HG02571 (cell line): ENCODE results near the gene SPHK2.
A peak's percentile ranks its signal among the peaks of the same experiment; 100 is the strongest.
"Not testable (repeated sequence)": the region's sequence is repeated elsewhere in the genome, so short reads cannot be mapped to it uniquely, and the experiment has no call there.

Source experiments
- ATAC-seq: cut with Tn5 transposase; IDR thresholded peaks from one replicate; pipeline ENCODE4 v1.9.1; 2021; ENCODE audit warnings: mild to moderate bottlenecking, moderate library complexity; ENCODE audit not compliant: unreplicated experiment

SPHK2 gene

DNA sequence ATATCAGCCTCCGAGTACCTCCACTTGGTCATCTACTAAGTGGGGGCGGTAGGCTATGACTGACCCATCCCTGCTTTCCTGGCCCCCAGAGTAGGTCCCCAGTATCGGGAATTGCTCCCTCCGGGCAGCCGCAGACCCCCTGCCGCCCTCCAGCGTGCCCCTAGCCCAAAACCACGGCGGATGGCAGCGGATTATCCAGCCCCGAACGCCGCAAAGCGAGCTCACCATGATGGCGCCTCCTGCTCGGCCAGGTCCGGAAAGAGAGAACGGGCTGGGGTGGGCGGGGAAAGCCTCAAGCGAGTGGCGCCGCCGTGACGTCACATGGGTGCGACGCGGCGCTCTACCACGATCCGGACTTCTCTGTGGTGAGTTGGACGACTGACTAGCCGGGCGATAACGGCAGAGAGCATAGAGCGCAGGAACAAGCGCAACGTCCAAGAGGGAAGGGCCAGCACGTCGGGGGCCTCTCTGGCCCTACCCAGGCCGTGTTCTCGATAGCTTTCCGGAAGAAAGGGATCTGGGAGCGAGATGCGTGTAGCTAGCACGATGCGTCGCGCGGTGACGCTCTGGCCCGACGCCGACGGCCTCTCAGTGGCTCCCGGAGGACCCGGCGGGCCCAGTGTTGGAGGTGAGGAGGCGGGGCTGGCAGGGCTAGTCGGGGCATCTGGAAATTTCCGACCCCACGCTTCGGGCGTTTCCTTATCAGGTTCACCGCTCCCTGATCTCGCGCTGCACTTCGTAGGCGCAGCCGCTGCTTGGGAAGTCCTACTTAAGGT, at the start of gene SPHK2, which contains the start of gene RPL18:
TSS of gene SPHK2 (plus strand) at position 591 of the 776 bp plus-strand sequence. CDS start 1,009 bp downstream, outside the sequence.
TSS of gene RPL18 (minus strand) at position 263 of the 776 bp plus-strand sequence. CDS start at position 228, 35 bp downstream.
- ATAC-seq, result peak; percentile 77

DNA sequence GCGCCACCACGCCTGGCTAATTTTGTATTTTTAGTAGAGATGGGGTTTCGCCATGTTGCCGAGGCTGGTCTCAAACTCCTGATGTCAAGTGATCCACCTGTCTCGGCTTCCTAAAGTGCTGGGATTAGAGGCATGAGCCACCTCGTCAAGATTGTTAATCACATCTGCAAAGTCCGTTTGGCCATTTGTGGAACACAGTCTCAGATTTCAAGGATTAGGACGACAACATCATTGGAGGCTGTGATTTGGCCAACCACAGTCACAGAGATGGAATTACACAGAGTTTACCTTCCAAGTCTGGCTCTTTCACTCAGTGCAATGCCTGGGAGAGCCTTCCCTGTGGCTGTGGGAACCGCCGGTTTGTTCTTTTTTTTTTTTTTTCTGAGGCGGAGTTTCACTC, 49.5 kb upstream of the SPHK2 start:
- ATAC-seq, result no peak

GRCh38 chr19:48571378-48572162, 47.7 kb upstream of the SPHK2 start:
- no peak for ATAC-seq

DNA sequence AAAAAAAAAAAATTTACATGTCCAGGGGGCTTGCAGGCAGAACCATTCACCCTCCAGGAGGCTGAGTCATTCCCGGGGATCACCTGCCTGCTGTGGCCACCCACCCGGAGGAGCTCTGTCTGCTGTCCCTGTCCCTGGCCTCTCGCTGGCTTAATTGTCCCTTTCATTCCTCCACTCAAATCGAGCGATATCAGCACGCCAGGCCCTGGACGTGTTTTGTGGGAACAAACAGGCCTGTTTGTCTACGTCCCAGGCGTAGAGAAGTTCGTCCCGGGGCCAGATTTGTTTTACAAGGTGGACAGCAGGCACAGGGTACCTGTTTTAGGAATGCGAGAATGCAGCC, 46.2 kb upstream of the SPHK2 start:
- ATAC-seq, result no peak

- no peak for ATAC-seq
Observed at GRCh38 chr19:48575931-48576622, 43.2 kb upstream of the SPHK2 start.

- not testable (repeated sequence) for ATAC-seq
Observed at GRCh38 chr19:48577908-48578307, 41.4 kb upstream of the SPHK2 start.

DNA sequence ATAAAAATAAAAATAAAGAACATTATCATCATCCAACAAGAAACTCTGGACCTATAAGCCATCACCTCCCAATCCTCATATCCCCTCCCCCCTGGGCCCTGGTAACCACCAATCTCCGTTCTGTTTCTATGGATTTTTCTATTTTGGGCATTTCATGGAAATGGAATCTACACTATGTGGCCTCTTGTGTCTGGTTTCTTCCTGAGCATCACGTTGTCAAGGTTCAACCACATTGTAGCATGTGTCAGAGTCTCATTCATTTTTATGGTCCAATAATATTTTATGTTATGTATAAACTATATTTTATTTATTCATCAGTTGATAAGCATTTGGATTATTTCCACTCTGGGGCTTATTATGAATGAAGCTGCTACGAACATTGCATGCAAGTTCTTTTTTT, 40.4 kb upstream of the SPHK2 start:
- ATAC-seq, result no peak

- ATAC-seq, result no peak
Observed at GRCh38 chr19:48582168-48582567, 37.1 kb upstream of the SPHK2 start.

- no peak for ATAC-seq
Observed at GRCh38 chr19:48587387-48587786, 31.9 kb upstream of the SPHK2 start.

GRCh38 chr19:48588670-48589401, 30.5 kb upstream of the SPHK2 start:
- ATAC-seq, result no peak

DNA sequence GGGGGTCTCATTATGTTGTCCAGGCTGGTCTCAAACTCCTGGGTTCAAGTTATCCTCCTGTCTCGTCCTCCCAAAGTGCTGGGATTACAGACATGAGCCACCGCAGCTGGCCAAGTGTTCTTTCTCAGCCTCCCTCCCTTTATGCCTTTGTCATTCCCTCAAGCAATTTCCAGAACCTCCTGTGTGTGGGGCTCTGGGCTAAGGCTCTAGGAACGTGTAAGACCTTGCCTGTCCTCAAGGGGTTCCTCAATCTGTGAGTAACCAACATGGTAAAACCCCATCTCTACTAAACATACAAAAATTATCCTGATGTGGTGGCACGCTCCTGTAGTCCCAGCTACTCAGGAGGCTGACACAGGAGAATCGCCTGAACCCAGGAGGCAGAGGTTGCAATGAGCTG, 28.3 kb upstream of the SPHK2 start:
- no peak for ATAC-seq

DNA sequence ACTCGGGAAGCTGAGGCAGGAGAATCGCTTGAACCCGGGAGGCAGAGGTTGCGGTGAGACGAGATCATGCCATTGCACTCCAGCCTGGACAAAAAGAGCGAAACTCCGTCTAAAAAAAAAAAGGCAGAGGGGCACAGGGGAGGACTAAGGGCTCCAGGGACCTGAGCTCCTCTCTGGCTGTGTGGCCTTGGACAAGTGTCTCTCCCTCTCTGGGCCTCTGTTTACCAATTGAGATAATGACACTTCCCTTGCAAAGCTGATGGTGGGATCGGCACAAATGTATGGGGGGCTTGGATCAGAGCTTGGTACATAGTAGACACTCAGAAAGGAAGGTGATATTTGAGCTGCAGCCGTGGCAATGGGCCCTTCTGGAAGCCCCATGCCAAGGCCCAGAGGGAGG, 24.1 kb upstream of the SPHK2 start:
- no peak for ATAC-seq

- ATAC-seq, result no peak
Observed at GRCh38 chr19:48595833-48596232, 23.5 kb upstream of the SPHK2 start.

DNA sequence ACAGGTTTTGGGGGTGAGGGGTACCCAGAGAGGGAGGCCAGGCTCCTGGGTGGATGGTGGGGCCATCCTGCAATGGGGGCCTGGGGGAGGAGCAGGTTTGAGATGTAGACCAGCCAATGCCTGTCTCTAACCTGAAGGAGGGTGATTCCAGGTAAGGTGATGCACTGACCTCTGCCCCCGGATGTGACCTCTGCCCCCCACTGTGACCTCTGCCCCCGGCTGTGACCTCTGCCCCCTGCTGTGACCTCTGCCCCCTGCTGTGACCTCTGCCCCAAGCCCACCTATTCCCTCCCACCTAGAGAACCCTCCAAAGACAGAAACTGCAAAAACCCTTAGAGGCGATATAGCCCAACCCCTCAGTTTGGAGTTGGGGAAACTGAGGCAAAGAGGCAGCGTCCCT, 23.1 kb upstream of the SPHK2 start:
- ATAC-seq, result no peak

DNA sequence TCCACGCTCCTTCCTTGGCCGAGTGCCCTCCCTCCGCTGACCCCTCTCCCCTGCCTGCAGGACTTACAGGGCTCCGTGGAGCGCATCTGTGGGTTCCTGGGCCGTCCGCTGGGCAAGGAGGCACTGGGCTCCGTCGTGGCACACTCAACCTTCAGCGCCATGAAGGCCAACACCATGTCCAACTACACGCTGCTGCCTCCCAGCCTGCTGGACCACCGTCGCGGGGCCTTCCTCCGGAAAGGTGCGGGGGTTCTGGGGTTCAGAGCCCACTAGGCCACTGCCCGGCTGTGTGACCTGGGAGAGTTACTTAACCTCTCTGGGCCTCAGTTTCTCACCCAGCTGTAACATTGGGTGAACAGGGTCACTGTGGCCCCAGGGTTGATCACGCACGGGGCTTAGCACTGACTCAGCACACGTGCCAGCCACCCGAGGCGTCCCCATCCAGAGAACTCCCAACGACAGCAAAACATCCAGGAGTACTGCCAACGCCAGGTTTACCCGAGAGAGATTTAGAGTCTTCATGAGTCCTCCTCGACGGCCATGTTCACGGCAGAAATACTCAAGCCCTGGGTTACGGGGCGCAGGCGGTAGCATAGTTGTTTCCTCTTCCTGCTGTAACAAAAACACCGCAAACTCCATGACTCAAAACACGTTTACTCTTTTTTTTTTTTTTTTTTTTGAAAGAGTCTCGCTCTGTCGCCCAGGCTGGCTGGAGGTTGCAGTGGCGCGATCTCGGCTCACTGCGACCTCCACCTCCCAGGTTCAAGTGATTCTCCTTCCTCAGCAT, 22.4 kb upstream of the SPHK2 start:
- ATAC-seq, result no peak

GRCh38 chr19:48598996-48599700, 20.2 kb upstream of the SPHK2 start:
- ATAC-seq, result no peak

GRCh38 chr19:48600679-48601417, 18.5 kb upstream of the SPHK2 start:
- ATAC-seq, result no peak

GRCh38 chr19:48603001-48603400, 16.3 kb upstream of the SPHK2 start:
- no peak for ATAC-seq

DNA sequence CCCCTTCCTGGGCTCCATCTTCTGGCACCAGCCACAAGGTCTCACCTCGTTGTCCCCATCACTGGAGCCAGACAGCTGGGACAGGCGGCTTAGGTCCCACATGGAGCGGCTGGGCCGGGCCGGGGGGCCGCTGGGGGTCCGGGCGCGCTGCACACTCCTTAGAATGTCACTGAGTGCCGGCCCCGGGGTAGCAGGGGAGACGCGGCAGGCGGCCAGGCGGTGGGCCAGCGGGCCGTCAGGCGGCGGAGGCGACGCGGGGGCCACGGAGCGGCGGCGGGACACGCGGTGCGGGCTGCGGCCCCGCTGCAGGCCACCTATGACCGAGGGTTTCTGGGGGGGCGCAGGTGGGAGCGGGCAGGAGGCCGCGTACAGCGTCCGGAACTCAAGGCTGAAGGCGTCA, 15.9 kb upstream of the SPHK2 start:
- no peak for ATAC-seq
